ENCODE results near the gene PAGE2B. TPM values are rescaled to one million over a fixed set of nuclear protein-coding genes. Genes with fewer than 3 reads are reported as not detected.
A peak's percentile ranks its signal among the peaks of the same experiment; 100 is the strongest.
"Not testable (repeated sequence)": the region's sequence is repeated elsewhere in the genome, so short reads cannot be mapped to it uniquely, and the experiment has no call there.

PAGE2B gene
- polyA plus RNA-seq = not detected

DNA sequence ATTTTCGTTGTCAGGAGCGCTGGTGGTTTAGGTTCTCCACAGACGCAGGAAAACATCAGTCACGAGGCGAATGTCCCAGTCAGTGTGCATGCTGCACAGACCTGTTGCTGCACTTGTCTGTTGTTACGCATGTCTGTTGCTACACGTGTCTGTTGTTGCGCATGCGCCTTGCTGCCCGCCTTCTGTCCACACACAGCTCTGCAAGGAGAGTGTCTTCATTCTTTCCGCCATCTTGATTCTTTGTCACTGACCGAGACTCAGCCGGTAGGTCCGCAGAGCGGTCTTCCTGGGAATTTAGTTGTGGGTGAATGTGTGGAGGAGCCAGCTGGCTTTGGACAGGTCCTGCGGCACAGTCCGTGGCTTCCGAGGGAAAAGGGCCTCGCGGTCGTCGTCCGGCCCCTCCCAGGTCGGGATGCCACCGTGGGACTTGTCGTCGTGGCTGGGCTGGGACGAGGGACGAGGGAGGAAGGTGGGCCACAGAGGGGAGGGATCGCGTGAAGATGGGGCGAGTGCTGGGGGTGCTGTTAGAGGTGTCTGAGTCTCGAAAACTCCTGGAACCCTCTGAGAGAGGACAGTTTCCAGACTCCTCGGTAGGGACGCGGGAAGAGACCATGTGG is at the start of gene PAGE2B:
PAGE2B (plus strand) TSS at position 180 of the 617 bp plus-strand sequence. CDS start 1,012 bp downstream, outside the sequence.
- H3K9me3 Mint-ChIP-seq = peaks cover 0 to 3% (median 0%) of the 10 kb centered on the region in 6 donors

GRCh38 chrX:55026143-55026542 is 48.7 kb upstream of the PAGE2B start:
- peaks cover 0 to 6% (median 3%) of the 10 kb centered on the region in 3 donors for H3K27me3 Mint-ChIP-seq (ENCODE audit: low read depth in 3 of 3)
- no peaks in the 10 kb centered on the region for H3K9me3 Mint-ChIP-seq
- no peak for DNase-seq
- no peak overlapping the region for H3K4me3 Mint-ChIP-seq
- no peak overlapping the region for H3K27ac Mint-ChIP-seq
- H3K36me3 Mint-ChIP-seq = peaks cover 0 to 3% (median 0%) of the 10 kb centered on the region in 3 donors
- H3K4me1 Mint-ChIP-seq = no peaks in the 10 kb centered on the region

More for the DNA sequence above, at the start of gene PAGE2B:
- Mint-ChIP-seq H3K4me3 (no peak within 1 kb of the TSS), H3K27me3 (ENCODE audit: low read depth in 3 of 3) (peaks cover 1 to 11% (median 4%) of the 10 kb centered on the region in 3 donors), H3K36me3 (no peaks in the 10 kb centered on the region), H3K4me1 (no peaks in the 10 kb centered on the region), H3K27ac (peak within 1 kb of the TSS in 1 of 6 donors; percentile 23)
- DNase-seq = no peak

GRCh38 chrX:55026840-55027239 is 48.0 kb upstream of the PAGE2B start:
- DNase-seq = no peak
- Mint-ChIP-seq H3K27ac (no peak overlapping the region), H3K4me3 (no peak overlapping the region), H3K36me3 (no peaks in the 10 kb centered on the region), H3K27me3 (ENCODE audit: low read depth in 3 of 3) (peaks cover 0 to 5% (median 3%) of the 10 kb centered on the region in 3 donors), H3K9me3 (no peaks in the 10 kb centered on the region), H3K4me1 (no peaks in the 10 kb centered on the region)

DNA sequence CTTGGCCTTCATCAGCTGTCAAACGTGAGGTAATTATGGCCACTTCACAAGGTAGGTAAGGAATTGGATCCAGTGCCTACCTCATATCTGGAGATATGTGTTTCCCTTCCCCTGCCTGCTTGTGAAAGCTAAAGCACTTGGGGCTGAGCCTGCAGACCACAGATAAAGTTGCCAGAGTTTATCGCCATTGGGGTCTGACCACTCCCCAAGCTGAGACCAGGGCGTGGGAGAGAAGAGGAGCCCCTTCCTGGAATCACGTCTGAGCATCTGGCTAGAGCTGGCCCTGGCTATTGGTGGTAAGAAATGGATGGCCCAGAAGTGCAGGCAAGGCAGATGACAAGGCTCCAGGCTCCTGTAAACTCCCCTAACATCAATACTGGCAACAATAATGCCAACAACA is 46.8 kb upstream of the PAGE2B start:
- H3K27ac Mint-ChIP-seq = no peak overlapping the region
- no peak for DNase-seq
- peaks cover 0 to 7% (median 3%) of the 10 kb centered on the region in 3 donors for H3K27me3 Mint-ChIP-seq (ENCODE audit: low read depth in 3 of 3)
- H3K36me3 Mint-ChIP-seq = no peaks in the 10 kb centered on the region
- H3K9me3 Mint-ChIP-seq = no peaks in the 10 kb centered on the region
- no peaks in the 10 kb centered on the region for H3K4me1 Mint-ChIP-seq
- no peak overlapping the region for H3K4me3 Mint-ChIP-seq

DNA sequence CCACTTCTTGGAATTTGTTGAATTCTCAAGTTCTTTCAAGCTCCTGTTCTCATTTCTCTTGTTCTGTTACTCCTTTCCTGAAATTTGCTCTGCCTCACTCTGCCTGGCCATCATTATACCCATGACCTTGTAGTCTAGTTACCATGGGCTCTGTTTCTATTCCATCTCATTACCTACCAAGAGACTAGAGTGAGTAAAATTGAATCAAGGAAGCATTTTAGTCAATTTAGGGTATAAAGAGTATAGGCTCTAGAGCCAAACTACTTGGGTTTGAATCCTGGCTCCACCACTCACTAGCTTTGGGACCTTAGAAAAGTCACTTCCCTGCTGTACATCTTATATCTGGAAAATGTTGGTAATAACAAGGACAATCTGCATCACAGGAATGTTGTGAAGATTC is 46.2 kb upstream of the PAGE2B start:
- H3K36me3 Mint-ChIP-seq = no peaks in the 10 kb centered on the region
- no peak overlapping the region for H3K27ac Mint-ChIP-seq
- H3K4me3 Mint-ChIP-seq = no peak overlapping the region
- H3K27me3 Mint-ChIP-seq (ENCODE audit: low read depth in 3 of 3) = peaks cover 0 to 13% (median 3%) of the 10 kb centered on the region in 3 donors
- no peaks in the 10 kb centered on the region for H3K9me3 Mint-ChIP-seq
- no peak for DNase-seq
- H3K4me1 Mint-ChIP-seq = no peaks in the 10 kb centered on the region

DNA sequence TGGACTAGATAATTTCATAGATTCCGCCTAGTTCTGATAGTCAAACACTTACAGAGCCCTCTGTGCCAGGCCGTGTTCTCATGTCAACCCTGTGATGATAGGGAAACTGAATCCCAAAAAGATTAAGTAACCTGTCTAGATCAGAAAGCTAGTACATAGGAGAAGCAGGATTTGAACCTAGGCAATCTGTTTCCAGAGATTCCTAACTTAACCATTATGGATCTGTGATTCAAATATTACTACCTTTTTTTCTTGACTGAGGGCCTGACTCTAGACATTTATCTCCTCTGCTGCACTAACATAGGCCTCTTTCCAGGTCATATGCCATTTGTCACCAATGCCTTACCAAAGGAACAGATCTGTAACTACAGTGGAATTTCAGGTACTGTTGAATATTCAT is 45.5 kb upstream of the PAGE2B start:
- Mint-ChIP-seq H3K4me1 (no peaks in the 10 kb centered on the region), H3K36me3 (no peaks in the 10 kb centered on the region), H3K27ac (no peak overlapping the region), H3K9me3 (no peaks in the 10 kb centered on the region), H3K27me3 (ENCODE audit: low read depth in 3 of 3) (peaks cover 0 to 13% (median 3%) of the 10 kb centered on the region in 3 donors), H3K4me3 (no peak overlapping the region)
- DNase-seq = no peak

DNA sequence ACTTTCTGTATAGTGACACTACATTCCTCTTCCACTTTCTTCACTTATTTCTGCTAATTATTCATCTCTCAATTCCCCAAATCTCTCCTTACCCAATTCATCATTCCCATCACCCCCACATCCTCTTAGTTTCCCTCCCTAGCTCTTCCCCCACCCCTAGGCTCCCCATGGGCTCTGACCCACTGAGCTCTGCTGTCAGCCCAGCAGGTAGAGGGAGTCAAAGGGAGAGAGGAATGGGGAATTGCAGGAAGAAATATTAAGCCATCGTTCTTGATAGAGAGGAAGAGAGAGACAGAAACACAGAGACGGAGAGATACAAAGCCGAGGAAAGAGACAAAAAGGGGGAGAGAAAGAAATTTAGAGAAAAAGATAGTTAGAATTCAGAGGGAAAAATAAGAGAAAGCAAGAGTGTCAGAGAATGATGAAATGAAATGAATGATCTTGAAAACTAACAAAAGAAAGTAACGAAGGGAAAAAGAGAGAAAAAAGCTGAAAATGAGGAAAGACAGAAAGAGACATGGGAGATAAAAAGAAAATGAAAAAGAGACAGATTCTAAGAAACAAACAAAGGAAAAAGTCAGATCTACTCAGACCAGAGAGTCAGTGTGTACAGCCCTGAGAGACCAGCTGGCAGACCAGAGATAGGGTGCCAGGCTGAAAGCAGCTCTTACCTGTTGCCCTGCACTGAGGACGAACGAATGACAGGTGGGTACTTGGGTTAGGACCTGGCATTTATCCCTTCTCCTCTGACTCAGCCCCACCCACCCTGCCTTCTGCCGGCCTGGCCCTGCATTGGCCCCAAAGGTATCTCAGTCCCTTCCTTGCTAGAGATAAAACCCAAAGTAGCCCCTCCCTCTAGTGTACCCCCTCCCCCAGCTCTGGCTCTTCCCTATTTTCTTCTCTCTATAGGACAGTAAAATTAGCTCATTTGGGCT is 44.3 kb upstream of the PAGE2B start, which contains the start of gene ALAS2:
ALAS2 (minus strand) TSS at position 707 of the 935 bp plus-strand sequence. CDS start 4,977 bp downstream, outside the sequence.
- no peak within 1 kb of the TSS for H3K4me3 Mint-ChIP-seq
- H3K9me3 Mint-ChIP-seq = no peaks in the 10 kb centered on the region
- H3K27ac Mint-ChIP-seq = no peak within 1 kb of the TSS
- H3K36me3 Mint-ChIP-seq = no peaks in the 10 kb centered on the region
- peaks cover 0 to 12% (median 3%) of the 10 kb centered on the region in 3 donors for H3K27me3 Mint-ChIP-seq (ENCODE audit: low read depth in 3 of 3)
- H3K4me1 Mint-ChIP-seq = no peaks in the 10 kb centered on the region
- DNase-seq = no peak

GRCh38 chrX:55033429-55033828 is 41.4 kb upstream of the PAGE2B start:
- no peak for DNase-seq
- Mint-ChIP-seq H3K36me3 (no peaks in the 10 kb centered on the region), H3K27ac (no peak overlapping the region), H3K27me3 (ENCODE audit: low read depth in 3 of 3) (peaks cover 0 to 13% (median 1%) of the 10 kb centered on the region in 3 donors), H3K4me3 (no peak overlapping the region), H3K4me1 (no peaks in the 10 kb centered on the region), H3K9me3 (no peaks in the 10 kb centered on the region)

- DNase-seq = no peak
- Mint-ChIP-seq H3K4me3 (no peak overlapping the region), H3K36me3 (no peaks in the 10 kb centered on the region), H3K27me3 (ENCODE audit: low read depth in 3 of 3) (peaks cover 0 to 4% (median 3%) of the 10 kb centered on the region in 3 donors), H3K9me3 (peaks cover 0 to 3% (median 0%) of the 10 kb centered on the region in 6 donors), H3K4me1 (no peaks in the 10 kb centered on the region), H3K27ac (no peak overlapping the region)
Measured at GRCh38 chrX:55039471-55039870, 35.4 kb upstream of the PAGE2B start.

DNA sequence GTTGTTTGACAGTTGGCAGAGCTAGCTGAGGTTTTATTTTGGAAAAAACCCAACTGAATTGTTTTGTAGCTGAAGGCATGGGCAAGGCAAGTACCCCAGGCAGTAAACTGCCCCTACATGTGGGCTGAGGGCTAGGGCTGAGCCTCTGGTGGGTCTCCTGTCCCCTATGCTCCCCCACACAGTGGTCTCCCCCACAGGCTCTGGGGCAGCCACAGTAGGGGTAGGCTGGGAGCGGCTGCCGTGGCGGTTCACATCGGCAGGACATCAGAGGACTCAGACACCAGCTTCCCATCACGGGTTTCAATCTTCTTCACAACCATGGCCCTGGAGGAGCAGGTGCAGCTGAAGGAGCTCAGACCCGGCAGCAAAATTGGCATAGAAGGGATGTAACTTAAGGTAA is 33.3 kb upstream of the PAGE2B start:
- Mint-ChIP-seq H3K9me3 (peaks cover 0 to 3% (median 0%) of the 10 kb centered on the region in 6 donors), H3K36me3 (no peaks in the 10 kb centered on the region), H3K27me3 (ENCODE audit: low read depth in 3 of 3) (peaks cover 0 to 3% (median 0%) of the 10 kb centered on the region in 3 donors), H3K4me1 (no peaks in the 10 kb centered on the region), H3K4me3 (no peak overlapping the region), H3K27ac (no peak overlapping the region)
- DNase-seq = no peak

GRCh38 chrX:55050599-55050998 is 24.2 kb upstream of the PAGE2B start:
- not testable (repeated sequence) for H3K4me1 Mint-ChIP-seq, H3K36me3 Mint-ChIP-seq, H3K27ac Mint-ChIP-seq, H3K9me3 Mint-ChIP-seq, DNase-seq, H3K4me3 Mint-ChIP-seq
- peaks cover 0 to 10% (median 3%) of the 10 kb centered on the region in 3 donors for H3K27me3 Mint-ChIP-seq (ENCODE audit: low read depth in 3 of 3)

- DNase-seq = peak; percentile 31 to 39 (median 35)
- Mint-ChIP-seq H3K4me1 (peaks cover 8 to 14% of the 10 kb centered on the region in 2 donors), H3K36me3 (no peaks in the 10 kb centered on the region), H3K27me3 (ENCODE audit: low read depth in 3 of 3) (peaks cover 3 to 23% (median 3%) of the 10 kb centered on the region in 3 donors), H3K27ac (peak overlapping the region in 3 of 6 donors; percentile 31 to 66 (median 44)), H3K9me3 (no peaks in the 10 kb centered on the region), H3K4me3 (peak overlapping the region; percentile 12 to 63 (median 51))
Measured at GRCh38 chrX:55056820-55057674, 17.8 kb upstream of the PAGE2B start.

- DNase-seq = peak; percentile 28 to 44 (median 37)
- peak overlapping the region; percentile 12 to 63 (median 51) for H3K4me3 Mint-ChIP-seq
- peaks cover 3 to 20% (median 3%) of the 10 kb centered on the region in 3 donors for H3K27me3 Mint-ChIP-seq (ENCODE audit: low read depth in 3 of 3)
- no peaks in the 10 kb centered on the region for H3K36me3 Mint-ChIP-seq
- H3K4me1 Mint-ChIP-seq = peaks cover 8 to 14% of the 10 kb centered on the region in 2 donors
- peak overlapping the region in 3 of 6 donors; percentile 15 to 44 (median 31) for H3K27ac Mint-ChIP-seq
- no peaks in the 10 kb centered on the region for H3K9me3 Mint-ChIP-seq
Measured at GRCh38 chrX:55057675-55058249, 17.1 kb upstream of the PAGE2B start.

Data from immature natural killer cell (primary cell).